Ureter (tissue), 1 donor: ENCODE data around the gene GP1BB. TPM values are rescaled to one million over a fixed set of nuclear protein-coding genes. Genes with fewer than 3 reads are reported as not detected.
A peak's percentile ranks its signal among the peaks of the same experiment; 100 is the strongest.

Experiments
- DNase-seq: peaks from one replicate; pipeline ENCODE4 v3.0.0-alpha.2; 2020; ENCODE audit warnings: low spot score
- total RNA-seq: library from RNA; stranded (reverse); gene quantifications from one replicate; pipeline ENCODE4 v1.2.4, GENCODE V29; 2023
- donor health status: DM: yes; HTN: yes; CAD: no.

The GP1BB gene
- total RNA-seq, 1 donor from 2014 or later, result 2.1 TPM

DNA sequence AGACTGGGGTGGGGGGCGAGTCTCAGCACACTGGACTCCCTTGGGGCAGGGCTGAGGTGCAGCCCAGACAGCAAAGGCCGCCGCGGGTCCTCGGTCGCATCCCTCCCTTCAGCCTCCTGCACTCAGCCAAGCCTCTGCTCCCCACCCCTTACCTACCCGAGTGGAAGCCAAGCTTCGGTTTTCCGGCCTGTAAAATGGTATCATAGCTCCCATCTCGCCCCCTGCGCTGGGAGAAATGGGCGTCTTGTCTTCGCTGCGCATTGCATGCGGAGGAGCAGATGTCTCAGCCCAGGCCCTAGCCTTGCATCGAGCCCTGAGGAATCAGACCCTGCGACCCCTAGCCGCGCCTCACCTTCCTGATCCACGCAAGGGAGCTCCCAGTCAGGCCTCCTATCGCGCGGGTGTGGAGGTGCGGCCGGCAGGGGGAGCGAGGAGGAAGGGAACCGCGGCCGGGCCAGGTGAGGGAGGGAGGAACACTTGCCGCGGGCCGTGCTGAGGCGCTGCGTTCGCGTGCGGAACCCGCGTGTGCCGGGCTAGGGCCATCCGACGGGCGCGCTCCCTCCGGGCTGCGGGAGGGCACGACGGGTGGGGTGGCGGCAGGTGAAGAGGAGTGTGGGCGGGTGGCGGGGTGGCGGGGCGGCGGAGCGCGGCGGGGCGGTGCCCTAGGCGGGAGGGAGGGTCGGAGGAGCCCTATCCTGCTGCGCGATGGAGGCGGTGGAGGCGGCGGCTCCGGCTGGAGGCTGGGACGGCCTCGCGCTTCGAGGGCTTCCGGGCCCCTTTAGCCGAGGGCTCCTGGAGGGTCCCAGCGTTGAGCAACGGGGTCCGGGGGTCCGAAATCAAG lies 33.2 kb downstream of the GP1BB start:
- no peak for DNase-seq

DNA sequence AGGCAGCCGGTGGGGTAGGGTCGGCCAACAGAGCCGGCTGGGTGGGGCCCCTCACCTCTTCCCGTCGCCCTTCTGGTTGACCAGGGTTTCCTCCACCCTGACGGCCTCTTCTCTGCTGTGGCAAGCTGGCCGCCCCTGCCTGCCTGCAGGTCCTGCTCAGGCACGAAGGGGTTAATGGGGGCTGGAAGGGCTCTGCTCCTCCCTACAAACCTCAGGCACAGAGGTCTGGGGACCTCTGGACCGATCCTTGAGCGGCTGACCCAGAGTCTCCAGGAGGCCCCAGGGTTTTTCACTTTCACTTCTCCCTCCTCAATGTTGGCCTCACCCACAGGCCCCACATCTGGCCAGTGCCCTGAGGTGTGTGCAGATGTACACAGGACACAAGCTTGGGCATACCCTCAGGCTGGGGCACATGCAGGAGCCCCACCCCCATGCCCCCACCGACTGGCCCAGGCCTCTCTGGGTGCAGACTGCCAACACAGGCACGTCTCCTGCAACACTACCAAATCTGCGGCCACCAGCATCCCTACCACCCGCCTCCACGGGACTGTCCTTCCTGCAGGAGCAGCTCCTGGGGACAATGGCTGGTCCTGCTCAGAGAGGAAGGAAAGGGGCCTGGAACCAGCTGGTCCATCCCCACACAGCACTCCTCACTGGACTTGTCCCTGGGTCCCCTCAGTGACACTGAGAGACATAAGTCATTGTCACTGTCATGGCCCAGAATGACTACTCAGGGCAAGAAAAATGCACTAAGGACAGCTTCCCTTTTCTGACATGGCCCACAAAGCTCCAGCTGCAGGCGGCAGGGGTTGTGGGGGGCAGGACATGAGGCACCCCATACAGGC lies 34.0 kb downstream of the GP1BB start:
- no peak for DNase-seq

DNA sequence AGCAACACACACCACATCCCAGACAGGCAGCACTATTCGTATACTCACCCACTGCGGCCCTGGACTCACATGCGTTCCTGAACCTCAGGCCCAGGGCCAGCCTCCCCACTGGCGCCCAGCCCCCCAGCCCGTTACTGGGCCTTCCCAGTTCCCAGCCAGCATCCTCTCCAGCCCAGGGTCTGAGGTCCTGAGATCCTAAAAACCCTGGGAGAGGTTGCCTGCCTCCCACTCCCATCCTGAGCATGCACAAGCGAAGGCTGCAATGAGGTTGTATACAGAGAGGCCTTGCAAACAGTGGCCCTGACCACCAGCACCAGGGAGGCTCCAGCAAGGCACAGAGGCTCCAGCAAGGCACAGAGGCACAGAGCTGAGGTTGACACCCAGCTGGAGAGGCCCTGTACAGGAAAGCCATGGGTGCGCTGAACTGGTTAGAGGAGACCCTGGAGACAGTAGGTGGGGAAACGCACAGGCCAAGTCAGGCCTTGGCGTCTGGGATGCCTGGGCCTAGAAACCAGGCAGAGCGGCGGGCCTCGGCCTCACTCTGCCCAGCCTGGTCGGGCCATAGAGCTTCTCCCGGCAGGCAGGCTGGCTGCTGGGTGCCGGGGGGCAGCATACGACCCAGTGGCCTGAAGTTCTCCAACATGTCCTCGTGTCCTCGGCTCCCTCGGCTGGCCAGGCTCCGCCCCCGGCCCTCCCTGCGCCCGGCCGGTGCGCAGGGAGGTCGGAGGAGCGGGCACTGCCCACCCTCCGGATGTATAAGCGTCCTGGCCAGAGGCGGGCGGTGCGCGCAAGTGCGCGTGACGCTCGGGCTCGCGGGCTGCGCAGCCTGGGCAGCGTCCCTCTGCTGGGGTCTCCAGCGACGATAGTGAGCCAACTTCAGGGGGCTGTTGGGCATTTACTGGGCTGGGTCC lies 34.9 kb downstream of the GP1BB start:
- DNase-seq, result no peak

- no peak for DNase-seq
Observed at GRCh38 chr22:19758896-19759426, 35.6 kb downstream of the GP1BB start.

- no peak for DNase-seq
Observed at GRCh38 chr22:19759427-19760057, 36.2 kb downstream of the GP1BB start.

DNA sequence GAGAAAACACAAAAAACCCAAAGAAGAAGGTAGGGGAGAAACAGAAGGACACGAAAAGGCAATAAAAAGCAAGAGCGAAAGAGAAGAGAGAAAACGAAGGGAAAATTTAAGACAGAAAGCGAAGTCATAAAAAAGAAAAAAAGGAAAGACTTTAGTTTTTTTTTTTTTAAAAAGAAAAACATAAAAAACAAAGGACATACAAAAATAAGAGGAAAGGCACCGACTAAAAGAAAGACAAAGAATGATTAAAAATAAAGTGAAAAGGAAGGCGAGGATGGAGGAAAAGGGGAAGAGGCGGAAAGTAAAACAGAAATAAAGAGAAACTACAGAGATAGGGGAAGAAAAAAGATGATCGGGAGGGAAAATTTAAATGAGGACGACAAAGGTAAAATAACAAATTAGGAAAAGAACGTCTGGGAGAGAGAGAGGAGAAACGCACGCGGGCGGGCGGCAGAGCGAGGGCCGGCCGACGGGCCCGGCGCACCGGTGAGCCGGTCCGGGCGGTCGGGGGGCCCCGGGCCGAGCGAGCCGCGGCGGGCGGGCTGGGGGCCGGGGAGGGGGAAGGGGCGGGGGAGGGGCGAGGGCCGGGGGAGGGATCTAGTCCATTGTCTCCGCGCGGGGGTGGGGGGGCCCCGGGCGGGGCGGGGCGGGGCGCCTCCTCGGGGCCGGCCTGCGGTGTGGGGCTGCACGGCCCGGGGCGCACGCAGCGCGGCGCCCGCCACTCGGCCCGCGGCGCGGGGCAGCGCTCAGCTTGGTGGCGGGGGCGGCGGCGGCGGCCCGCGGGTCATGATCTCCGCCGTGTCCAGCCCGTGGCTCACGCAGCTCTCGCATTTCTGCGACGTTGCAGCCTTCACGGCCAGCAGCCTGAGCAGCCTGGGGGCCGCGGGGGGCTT lies 37.0 kb downstream of the GP1BB start, which contains the start of gene TBX1:
Gene TBX1, plus strand, starts transcription at position 721 of the 893 bp plus-strand sequence. Its CDS starts 66 bp downstream, at position 787.
- no peak for DNase-seq

DNA sequence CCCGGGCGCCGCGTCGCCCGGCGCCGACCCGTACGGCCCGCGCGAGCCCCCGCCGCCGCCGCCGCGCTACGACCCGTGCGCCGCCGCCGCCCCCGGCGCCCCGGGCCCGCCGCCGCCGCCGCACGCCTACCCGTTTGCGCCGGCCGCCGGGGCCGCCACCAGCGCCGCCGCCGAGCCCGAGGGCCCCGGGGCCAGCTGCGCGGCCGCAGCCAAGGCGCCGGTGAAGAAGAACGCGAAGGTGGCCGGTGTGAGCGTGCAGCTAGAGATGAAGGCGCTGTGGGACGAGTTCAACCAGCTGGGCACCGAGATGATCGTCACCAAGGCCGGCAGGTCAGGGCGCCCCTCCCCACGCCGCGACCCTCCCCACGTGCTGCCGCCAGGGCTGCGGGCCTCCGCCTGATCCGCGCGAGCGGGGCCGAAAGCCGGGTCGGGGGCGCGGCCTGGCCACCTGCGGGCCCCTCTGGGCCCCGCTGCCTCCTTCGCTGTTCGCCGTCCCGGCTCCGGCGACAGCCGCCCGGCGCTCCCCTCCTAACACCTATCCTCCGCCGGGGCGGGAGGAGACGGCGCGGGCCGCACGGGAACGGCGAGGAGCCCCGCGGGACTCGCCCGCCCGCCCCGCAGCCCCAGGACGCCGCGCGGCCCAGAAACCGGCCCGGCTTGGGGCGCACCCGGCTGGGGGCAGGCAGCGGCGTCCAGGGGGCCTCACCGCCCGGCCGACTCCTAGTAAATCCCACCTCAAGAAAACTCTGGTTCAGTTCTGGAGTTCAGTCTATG lies 37.8 kb downstream of the GP1BB start:
- DNase-seq, result no peak

- no peak for DNase-seq
Observed at GRCh38 chr22:19761725-19762567, 38.6 kb downstream of the GP1BB start.

DNA sequence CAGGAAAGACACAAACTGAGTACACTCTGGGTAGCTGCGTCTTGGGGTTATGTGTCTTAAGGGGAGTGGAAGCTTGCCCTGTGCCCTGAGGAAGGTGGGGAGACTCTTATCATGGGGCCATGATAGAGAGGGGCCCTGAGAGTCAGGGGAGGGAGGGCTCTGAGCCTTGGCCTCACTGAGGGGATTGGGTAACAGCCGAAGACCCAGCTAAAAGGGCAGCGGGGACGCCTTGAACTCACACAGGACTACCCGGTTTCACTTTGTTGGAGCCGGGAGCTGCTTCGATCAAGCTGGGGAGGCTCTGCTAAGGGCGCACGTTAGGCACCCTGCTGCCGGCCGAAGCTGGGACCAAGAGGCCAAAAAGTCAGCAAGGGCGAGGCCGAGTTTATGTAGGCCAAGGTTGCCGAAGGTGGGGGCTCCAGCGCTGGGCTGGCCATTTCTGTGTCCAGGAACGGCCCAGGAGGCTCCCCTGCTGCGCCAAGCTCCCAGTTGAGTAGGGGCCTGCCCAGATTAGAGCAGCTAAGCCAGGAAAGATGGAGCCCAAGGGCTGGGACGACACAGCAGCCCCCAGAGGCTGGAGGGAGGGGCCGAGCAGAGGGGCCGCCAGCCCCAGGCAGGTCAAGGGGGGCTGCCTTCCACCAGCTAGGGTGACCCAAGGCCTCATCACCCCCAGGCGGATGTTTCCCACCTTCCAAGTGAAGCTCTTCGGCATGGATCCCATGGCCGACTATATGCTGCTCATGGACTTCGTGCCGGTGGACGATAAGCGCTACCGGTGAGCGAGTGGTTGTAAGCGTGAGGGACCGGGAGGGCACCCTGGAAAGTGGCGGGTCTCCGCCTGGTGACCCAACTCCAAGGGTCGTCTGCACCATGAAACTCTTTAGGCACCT lies 39.5 kb downstream of the GP1BB start:
- no peak for DNase-seq

GRCh38 chr22:19763458-19764298 lies 40.3 kb downstream of the GP1BB start:
- DNase-seq, result no peak

- DNase-seq, result no peak
Observed at GRCh38 chr22:19764299-19764593, 40.9 kb downstream of the GP1BB start.

DNA sequence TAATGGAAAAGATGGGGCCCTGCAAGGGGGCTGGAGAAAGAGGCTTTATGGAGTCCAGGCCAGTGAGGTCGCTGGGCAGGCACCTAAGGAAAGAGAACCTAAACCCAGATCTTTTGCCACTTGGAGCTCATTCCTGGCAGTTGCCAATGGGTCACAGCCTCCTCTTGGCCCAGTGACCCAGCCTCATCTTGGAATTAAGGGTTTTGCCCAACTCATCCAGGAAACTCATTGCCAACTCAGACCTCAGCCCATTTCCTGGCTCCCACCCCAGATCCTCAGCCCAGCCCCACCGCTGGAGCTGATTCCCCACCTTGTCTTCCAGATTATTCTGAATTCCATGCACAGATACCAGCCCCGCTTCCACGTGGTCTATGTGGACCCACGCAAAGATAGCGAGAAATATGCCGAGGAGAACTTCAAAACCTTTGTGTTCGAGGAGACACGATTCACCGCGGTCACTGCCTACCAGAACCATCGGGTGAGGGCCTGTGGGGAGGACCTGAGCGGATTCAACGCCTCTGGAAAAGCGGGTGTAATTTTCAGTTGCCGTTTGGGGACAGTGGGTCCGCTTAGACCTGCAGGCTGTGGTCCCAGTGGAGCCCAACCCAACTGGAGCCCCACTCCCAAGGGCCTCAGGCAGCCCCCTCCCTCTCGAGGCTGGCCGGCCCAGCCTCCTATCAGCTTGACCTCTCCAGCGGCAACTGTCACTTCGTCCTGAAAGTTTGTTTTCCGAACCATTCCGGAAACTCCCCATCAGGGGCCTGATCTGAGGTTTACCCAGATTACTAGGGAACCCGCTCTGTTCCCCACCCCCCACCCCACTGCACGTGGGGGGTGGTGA lies 41.5 kb downstream of the GP1BB start:
- DNase-seq, result no peak

- peak; percentile 57 for DNase-seq
Observed at GRCh38 chr22:19765477-19766239, 42.3 kb downstream of the GP1BB start.

DNA sequence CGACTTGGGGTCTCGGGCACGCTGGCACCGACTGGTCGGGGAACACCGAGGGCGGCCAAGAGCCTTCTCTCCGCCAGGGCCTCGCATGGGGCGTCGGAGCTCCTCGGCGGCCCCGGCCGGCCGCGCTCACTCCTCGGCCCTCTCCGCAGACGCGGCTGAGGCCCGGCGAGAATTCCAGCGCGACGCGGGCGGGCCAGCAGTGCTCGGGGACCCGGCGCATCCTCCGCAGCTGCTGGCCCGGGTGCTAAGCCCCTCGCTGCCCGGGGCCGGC lies 42.8 kb downstream of the GP1BB start:
- no peak for DNase-seq
